NB4 (cell line): Measurements from ENCODE around the gene ZNF554.

Source experiments
- DNase-seq: peaks from one replicate; pipeline ENCODE4 v3.0.0; 2010; ENCODE audit warnings: low read depth
- H3K4me3 ChIP-seq: one replicate; pipeline ENCODE4 v1.5.1; 2011; ENCODE audit warnings: mild to moderate bottlenecking, low read depth, low read length, moderate library complexity
- MAX ChIP-seq: IDR thresholded peaks from 2 replicates; pipeline ENCODE4 v1.6.1; 2011; ENCODE audit warnings: low read depth, low read length
- MYC ChIP-seq: IDR thresholded peaks from 2 replicates; pipeline ENCODE4 v1.6.1; 2011; ENCODE audit warnings: low read depth, low read length
- POLR2A ChIP-seq: IDR thresholded peaks from 2 replicates; pipeline ENCODE4 v1.6.1; 2011; ENCODE audit warnings: mild to moderate bottlenecking; ENCODE audit not compliant: insufficient read length; ENCODE audit errors: extremely low read depth
- TF ChIP-seq, protein P1 (sequence below): IDR thresholded peaks from one replicate; pipeline ENCODE4 v1.5.1; 2012; ENCODE audit warnings: low read depth, low read length

ZNF554 gene

DNA sequence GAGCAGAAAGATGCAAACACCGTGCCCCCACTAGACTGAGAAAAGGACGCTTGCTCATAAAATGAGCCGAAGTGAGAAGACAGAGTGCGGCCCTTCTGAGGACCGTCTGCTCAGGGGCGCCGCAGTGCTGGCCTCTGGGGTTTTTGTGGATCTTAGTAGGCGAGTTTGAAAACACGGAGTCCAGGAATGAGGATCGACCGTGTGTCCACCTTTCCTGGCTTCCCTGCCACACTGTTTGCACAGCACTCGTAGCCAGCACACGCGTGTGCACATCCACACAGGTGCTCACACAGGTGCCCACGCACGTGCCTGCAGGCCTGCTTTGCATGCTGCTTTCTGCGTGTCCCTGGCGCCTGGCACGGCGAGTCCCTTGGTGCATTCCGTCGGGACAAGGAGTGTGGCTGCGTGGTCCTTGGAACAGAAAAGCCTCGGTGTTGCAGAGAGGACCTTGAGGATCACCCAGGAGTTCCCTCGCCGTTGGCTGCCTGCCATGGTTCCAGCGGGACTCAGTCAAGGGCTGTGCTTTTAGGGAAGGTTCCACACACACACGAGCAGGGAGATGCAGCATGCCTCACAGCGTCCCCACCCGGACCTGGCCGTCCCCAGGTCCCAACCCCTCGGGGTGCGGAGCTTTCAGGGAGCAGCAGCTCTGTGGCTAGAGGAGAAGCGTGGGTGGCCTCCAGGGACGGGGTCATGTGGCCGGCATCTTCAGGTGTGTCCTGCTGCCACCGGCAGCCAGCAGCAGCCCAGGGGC lies 10.1 kb upstream of the ZNF554 start:
- no peak for TF ChIP-seq MAX
- no peak for TF ChIP-seq POLR2A
- TF ChIP-seq, protein P1, sequence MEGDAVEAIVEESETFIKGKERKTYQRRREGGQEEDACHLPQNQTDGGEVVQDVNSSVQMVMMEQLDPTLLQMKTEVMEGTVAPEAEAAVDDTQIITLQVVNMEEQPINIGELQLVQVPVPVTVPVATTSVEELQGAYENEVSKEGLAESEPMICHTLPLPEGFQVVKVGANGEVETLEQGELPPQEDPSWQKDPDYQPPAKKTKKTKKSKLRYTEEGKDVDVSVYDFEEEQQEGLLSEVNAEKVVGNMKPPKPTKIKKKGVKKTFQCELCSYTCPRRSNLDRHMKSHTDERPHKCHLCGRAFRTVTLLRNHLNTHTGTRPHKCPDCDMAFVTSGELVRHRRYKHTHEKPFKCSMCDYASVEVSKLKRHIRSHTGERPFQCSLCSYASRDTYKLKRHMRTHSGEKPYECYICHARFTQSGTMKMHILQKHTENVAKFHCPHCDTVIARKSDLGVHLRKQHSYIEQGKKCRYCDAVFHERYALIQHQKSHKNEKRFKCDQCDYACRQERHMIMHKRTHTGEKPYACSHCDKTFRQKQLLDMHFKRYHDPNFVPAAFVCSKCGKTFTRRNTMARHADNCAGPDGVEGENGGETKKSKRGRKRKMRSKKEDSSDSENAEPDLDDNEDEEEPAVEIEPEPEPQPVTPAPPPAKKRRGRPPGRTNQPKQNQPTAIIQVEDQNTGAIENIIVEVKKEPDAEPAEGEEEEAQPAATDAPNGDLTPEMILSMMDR, result no peak
- TF ChIP-seq MYC, result no peak
- DNase-seq, result no peak
- no peak overlapping the region for H3K4me3 ChIP-seq

- no peak for DNase-seq
Measured at GRCh38 chr19:2810141-2811091, 9.3 kb upstream of the ZNF554 start.

DNA sequence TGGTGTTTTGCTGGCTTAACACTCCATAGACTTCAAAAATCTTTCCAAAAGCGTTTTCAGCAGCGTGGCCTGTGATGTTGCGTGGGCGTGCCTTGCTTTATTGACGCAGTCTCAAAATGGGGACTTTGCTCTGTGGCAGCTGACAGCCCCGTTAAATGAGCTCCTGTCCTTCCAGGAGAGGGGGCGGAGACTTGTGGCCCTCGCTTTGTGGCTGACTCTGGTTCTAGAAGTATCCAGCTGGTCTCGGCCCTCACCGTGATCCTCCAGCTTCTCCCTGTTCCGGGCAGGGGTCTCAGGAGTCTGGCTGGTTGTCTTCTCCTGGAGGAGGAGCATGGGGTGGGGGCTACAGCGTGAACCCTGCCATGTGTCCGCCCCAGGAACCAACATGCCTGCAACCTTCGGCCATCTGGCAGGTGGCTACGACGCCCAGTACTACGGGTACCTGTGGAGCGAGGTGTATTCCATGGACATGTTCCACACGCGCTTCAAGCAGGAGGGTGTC lies 8.4 kb upstream of the ZNF554 start:
- TF ChIP-seq POLR2A (no peak), MYC (no peak), MAX (no peak)
- TF ChIP-seq, protein P1, result no peak
- DNase-seq, result no peak
- no peak overlapping the region for H3K4me3 ChIP-seq

More at GRCh38 chr19:2810141-2811091, 9.3 kb upstream of the ZNF554 start:
- H3K4me3 ChIP-seq, result no peak overlapping the region
- TF ChIP-seq POLR2A, result no peak
- TF ChIP-seq, protein P1, result no peak
- no peak for TF ChIP-seq MAX
- TF ChIP-seq MYC, result no peak

DNA sequence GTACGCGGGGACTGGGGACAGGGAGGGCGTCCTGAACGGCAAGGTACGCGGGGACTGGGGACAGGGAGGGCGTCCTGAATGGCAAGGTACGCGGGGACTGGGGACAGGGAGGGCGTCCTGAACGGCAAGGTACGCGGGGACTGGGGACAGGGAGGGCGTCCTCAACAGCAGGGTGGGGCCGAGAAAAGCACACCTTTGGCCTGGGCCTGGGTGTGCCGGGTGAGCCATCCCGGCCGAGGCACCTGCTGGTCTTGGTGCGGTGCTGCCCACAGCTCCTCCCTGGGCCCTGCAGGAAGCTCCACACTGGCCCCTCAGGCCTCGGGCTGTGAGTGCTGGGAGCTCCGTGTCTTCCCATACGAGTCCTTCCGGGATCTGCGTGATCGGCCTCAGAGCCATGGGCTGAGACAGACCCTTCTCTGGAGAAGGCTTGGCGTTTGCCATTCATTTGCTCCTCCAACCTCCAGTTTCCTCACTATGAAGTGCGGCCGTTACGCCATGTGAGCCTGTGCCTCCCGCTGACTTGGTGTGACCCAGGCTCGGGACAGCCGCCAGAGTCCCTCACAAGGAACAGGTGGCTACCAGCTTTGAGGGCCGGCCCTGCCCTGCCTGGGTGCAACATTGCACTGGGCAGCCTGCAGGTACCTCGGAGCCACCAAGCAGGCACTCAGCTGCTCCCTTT lies 7.8 kb upstream of the ZNF554 start:
- TF ChIP-seq MAX, result no peak
- TF ChIP-seq POLR2A, result no peak
- no peak for TF ChIP-seq MYC
- TF ChIP-seq, protein P1, result no peak
- no peak overlapping the region for H3K4me3 ChIP-seq
- no peak for DNase-seq

DNA sequence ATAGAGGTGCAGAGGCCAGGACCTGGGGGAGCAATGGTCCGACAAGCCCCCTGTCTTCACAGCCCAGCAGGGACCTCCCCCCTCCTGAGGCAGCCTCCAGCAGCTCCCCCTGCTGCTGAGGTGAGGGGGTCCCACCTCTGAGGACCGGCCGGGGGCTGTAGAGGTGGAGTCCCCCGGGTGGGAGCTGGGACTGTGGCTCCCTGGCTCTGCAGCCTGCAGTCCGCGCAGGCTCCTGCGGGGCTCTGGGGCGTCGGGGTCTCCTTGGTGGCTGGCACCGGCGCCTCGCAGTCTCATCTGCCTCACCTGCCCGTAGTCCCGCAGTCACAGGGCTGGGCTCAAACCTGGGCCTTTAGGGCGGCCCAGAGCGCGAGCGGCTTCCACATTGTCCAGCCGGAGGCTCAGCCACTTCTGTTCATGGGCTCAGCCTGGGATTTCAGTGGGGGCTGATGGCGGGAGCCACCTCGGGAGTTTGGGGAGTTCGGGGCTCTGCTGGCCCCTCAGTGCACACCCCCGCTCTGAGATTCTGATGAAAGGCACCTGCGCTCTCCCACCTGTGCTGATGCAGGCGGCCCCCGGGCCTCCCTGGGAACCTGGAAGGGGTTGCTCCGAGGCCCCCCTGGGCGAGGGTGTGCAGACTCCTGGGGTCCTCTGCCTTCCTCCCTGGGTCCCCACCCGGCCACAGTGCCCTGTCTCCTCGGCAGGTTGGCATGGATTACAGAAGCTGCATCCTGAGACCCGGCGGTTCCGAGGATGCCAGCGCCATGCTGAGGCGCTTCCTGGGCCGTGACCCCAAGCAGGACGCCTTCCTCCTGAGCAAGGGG lies 7.0 kb upstream of the ZNF554 start:
- no peak overlapping the region for H3K4me3 ChIP-seq
- TF ChIP-seq, protein P1, result no peak
- no peak for TF ChIP-seq MAX
- DNase-seq, result no peak
